Omental fat pad (tissue), 4 donors: ENCODE data around the gene HMCN2. TPM values are rescaled to one million over a fixed set of nuclear protein-coding genes. Genes with fewer than 3 reads are reported as not detected.

Experiments used
- ATAC-seq: fragments of 150-250 bp; one replicate; pipeline ENCODE4 v1.9.1; 2016; ENCODE audit warnings: mild to moderate bottlenecking, moderate library complexity; ENCODE audit not compliant: low FRiP score
- DNase-seq: peaks from one replicate; pipeline ENCODE4 v3.0.0-alpha.2; 2019; ENCODE audit warnings: low spot score
- total RNA-seq, 4 donors: library from RNA; depleted of rRNA; stranded (reverse); fragments of >200 nt; gene quantifications; one replicate each; pipeline ENCODE4 v1.1.0, GENCODE V29; 2016
- TF ChIP-seq, protein P1 (sequence below), 3 donors: fragments of 450-650 bp; IDR thresholded peaks; one replicate each; pipeline ENCODE4 v1.5.1; 2016 to 2017; ENCODE audit warnings: antibody characterized with exemption in 3 of 3, mild to moderate bottlenecking in 3 of 3, moderate library complexity in 2 of 3

HMCN2 gene
- total RNA-seq, 4 donors from 2014 or later: 0.19 to 5.8 (median 0.75) TPM

DNA sequence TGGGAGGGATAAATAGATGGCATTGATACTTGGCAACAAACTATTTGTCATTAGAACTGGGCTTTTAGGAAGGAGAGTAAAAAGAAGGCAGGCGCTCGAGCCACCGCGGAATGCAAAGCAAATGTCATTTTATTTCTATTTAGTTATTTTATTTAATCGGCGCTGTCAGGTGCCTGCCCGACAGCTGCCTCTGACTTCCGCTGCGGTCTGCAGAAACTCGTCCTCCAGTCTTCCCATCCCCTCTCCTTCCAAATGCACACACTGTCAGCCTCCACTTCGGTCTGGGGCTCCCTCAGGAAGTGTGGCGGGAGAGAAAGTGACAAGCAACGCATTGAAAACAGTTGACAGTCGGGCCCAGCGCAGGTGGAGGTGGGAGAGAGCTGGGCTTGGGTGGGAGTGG, 208.5 kb downstream of the HMCN2 start:
- ATAC-seq: no peak
- TF ChIP-seq, protein P1, sequence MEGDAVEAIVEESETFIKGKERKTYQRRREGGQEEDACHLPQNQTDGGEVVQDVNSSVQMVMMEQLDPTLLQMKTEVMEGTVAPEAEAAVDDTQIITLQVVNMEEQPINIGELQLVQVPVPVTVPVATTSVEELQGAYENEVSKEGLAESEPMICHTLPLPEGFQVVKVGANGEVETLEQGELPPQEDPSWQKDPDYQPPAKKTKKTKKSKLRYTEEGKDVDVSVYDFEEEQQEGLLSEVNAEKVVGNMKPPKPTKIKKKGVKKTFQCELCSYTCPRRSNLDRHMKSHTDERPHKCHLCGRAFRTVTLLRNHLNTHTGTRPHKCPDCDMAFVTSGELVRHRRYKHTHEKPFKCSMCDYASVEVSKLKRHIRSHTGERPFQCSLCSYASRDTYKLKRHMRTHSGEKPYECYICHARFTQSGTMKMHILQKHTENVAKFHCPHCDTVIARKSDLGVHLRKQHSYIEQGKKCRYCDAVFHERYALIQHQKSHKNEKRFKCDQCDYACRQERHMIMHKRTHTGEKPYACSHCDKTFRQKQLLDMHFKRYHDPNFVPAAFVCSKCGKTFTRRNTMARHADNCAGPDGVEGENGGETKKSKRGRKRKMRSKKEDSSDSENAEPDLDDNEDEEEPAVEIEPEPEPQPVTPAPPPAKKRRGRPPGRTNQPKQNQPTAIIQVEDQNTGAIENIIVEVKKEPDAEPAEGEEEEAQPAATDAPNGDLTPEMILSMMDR (IDR thresholded peaks at IDR 0.05): no peak

DNA sequence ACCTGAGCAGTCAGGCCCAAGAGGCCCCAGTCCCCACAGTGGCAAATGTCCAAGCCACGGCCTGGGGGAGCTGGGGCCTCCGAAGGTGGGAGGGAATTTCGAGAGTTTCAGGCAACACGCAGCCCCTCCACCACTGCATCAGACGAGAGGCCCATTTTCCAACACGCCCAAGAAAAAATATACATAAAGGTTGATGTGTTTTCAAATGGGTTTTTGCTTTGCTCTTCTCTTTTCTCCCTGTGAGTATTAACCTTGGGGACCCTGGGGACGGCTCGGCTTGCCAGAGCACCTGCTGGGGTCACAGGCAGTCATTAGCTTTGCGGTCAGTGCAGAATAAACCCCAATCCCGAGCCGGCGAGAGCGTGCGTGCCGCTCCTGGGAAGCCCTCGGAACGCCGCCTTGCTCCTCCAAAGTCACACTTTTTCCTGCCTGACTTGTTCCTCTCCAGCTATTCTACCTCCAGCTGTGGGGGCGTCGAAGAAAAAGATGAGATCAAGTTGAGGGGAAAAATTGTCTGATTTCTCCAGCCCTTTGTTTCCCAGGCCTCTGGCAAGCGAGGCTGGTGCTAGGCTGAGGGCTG, 210.7 kb downstream of the HMCN2 start:
- DNase-seq: no peak
- TF ChIP-seq, protein P1 (IDR thresholded peaks at IDR 0.05): no peak
- no peak for ATAC-seq

More for the DNA sequence above, 208.5 kb downstream of the HMCN2 start:
- no peak for DNase-seq

DNA sequence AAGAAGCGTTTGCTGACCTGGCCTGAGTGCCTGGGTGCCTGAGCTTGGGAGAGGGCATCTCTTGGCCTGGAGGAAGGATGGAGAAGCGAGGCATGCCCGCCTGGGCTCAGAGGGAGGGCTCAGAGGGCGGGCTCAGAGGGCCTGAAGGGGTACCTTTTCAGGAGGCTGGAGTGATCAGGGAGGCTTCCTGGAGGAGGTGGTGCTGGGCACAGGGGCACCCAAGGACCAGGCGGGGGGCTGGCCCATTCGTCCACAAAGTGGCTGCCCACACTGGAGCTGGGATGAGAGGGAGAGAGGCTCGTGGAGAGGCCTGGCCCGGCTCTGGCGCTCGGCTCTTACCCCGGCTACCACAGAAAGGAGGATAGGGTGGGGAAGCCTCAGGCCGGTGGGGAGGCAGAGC, 212.0 kb downstream of the HMCN2 start:
- DNase-seq (no peak), ATAC-seq (no peak)
- TF ChIP-seq, protein P1 (IDR thresholded peaks at IDR 0.05): no peak

DNA sequence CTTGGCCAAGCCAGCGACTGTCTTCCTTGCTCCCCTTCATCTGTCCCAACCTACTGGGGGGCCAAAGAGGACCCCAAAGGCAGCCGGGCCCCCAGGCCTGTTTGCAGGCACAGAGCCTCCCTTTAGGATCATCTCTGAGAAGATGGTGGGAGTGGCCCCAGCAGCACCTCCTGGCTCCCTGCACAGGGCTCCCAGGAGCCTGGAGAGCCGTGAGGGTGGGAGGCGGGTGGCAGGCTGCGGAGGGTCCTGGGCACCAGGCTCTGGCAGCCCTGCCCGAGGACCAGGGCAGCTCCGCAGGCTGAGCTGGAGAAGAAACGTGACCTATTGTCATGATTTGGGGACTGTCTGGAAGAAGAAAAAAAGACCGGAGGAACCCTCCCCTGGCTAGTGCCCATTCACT, 212.6 kb downstream of the HMCN2 start:
- TF ChIP-seq, protein P1 (IDR thresholded peaks at IDR 0.05): no peak
- DNase-seq (no peak), ATAC-seq (no peak)

DNA sequence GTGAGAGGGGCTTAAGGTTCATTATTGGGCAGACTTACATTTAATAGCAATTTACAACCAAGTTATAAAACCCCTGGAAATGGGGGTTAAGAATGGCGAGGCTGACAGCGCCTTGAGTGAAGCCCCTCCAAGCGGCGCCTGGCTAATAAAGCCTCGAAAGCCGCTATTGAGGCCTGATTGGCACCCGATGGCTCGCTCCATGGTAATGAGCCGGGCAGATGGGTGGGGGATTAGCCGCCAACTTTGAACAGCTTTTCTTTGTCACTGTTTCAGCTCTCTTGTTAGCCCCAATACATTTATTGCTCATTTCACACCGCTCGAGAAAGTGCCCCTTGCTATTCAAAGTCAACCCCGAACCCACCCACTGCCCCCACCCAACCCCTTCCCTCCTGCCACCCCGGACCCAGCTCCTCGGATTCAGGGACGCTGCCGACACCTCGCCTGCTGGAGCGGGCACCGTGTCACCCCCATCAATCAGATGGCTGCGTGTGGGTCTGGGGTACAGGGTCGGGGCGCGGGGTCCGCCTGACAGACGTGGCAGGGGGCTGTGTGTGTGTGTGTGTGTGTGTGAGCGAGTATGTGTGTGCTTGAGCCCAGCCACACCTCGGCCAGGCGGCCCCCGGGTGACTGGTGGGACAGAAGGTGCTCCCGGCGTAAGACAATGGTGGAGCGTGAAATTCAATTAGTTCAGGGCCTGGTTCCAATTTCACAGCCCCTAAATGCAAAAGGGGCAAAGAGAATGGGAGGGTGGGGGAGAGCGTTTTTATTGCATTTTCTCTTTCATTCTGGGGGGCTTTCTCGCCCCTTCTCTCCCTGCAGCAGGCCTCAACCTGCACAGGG, 213.4 kb downstream of the HMCN2 start:
- DNase-seq (no peak), ATAC-seq (no peak)
- TF ChIP-seq, protein P1 (IDR thresholded peaks at IDR 0.05): no peak

DNA sequence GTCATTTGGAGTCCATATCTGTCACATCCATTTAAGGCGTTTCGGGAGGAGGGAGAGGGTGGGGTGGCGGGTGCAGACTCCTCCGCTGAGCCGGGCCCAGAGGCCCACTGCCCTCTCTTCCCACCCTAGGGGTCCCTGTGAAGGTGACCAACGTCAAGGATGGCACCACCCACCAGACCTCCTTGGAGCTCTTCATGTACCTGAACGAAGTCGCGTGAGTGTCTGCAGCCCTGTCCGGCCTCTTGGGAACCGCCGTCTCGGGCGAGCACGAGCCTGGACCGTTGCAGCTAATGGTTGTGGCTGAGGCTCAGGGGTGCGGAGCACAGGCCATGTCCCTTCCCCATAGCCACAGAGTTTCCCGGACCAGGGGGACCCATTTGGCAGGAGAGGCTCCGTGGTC, 214.0 kb downstream of the HMCN2 start:
- TF ChIP-seq, protein P1 (IDR thresholded peaks at IDR 0.05): no peak
- no peak for DNase-seq
- ATAC-seq: no peak

DNA sequence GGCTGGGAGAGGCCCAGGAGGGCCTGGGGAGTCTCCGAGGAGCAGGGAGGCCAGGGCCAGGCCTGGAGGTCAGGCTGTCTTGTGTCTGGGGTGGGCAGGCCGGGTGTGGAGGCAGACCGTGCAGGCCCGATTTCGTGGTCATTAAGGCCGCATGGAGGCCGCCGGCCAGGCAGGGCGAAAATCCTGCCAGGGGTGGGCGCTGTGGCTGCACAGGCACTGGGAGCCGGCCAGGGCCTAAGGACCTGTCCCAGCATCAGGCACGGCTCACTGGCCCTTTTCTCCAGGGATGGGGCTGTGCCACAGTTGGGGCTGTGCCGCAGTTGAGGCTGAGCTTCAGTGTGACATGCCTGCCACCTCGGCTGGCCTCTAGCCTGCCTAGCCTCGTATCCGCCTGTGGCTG, 215.1 kb downstream of the HMCN2 start:
- TF ChIP-seq, protein P1 (IDR thresholded peaks at IDR 0.05): no peak
- ATAC-seq: no peak
- DNase-seq: no peak
